Stimulated activated memory B cell treated with anti-CD40 and anti-IgM and Interleukin-4, amounts not matched to agents 10 μg/mL and 1 μg/mL and 100 μg/mL, for 72 hours (primary cell): ENCODE measurements around the gene CRB1.
"Not testable (repeated sequence)": the region's sequence is repeated elsewhere in the genome, so short reads cannot be mapped to it uniquely, and the experiment has no call there.

Experiments used
- ATAC-seq: fragments of 150-1000 bp; cut with Tn5 transposase; 2 replicates; pipeline ENCODE4 v1.10.0; 2021
- H3K27ac Mint-ChIP-seq: one replicate; pipeline ENCODE4 v1.8.0; 2022; ENCODE audit warnings: mild to moderate bottlenecking, mixed read lengths
- H3K27me3 Mint-ChIP-seq: one replicate; pipeline ENCODE4 v1.8.0; 2022; ENCODE audit warnings: mixed read lengths
- H3K36me3 Mint-ChIP-seq: one replicate; pipeline ENCODE4 v1.8.0; 2022; ENCODE audit warnings: mixed read lengths
- H3K4me1 Mint-ChIP-seq: one replicate; pipeline ENCODE4 v1.8.0; 2022; ENCODE audit warnings: mixed read lengths
- H3K4me3 Mint-ChIP-seq: one replicate; pipeline ENCODE4 v1.8.0; 2022; ENCODE audit warnings: mild to moderate bottlenecking, moderate library complexity, mixed read lengths
- H3K9me3 Mint-ChIP-seq: one replicate; pipeline ENCODE4 v1.8.0; 2022; ENCODE audit warnings: mixed read lengths

The CRB1 gene

DNA sequence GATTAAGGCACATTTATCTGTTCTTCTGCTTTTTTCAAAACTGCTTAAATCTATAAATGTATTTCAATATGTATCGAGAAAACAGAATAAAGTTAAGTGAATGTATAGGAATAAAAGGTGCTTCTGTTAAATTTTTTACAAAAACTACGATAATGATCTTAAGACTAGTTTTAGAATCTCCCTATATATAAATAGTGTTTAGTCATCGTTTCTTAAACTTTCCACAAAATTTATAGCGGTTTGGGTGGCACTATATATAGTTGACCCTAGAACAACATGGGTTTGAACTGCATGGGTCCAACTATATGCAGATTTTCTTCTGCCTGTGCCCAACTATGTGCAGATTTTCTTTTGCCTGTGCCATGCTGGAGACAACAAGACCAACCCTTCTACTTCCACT, 125.7 kb downstream of the CRB1 start:
- Mint-ChIP-seq H3K36me3 (no peaks in the 10 kb centered on the region), H3K9me3 (no peaks in the 10 kb centered on the region), H3K27ac (no peak overlapping the region), H3K27me3 (peaks cover 21% of the 10 kb centered on the region), H3K4me1 (no peaks in the 10 kb centered on the region), H3K4me3 (no peak overlapping the region)
- ATAC-seq = no peak

DNA sequence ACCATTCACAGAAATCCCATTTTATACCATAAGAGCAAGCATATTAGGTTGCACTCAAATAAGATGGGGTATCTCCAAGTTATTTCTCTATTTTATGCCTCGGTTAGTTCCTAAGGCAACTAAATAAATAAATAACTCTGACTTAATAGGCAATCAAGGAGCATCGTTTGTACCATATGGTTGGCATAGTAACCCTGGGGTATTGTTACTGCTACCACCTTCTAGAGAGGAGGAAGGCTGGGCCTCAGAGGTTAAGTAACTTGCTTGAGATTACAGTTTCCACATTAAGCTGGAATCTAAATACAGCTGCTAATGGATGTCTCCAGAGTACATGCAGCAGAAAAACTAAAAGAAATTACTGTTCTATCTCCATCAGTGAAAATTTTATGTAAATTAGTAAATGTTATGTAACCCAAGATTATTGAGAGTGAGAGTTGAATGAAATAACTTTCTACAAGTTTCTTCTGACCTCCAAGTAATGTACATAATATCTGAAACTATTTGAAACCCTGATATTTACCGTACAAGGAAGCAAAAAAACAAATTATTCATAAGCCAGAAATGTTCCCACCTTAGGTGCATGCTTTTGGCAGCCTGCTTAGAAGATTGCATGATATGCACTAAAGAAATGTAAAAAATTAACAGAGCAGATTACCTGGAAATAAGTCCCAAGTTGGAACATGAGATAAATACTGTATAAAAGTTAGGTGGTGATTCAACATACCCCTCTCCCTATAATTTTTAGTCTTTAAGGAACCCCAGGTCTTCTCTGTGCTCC, 127.0 kb downstream of the CRB1 start:
- ATAC-seq = no peak
- Mint-ChIP-seq H3K27me3 (peaks cover 12% of the 10 kb centered on the region), H3K27ac (no peak overlapping the region), H3K4me3 (no peak overlapping the region), H3K36me3 (no peaks in the 10 kb centered on the region), H3K4me1 (no peaks in the 10 kb centered on the region), H3K9me3 (no peaks in the 10 kb centered on the region)

DNA sequence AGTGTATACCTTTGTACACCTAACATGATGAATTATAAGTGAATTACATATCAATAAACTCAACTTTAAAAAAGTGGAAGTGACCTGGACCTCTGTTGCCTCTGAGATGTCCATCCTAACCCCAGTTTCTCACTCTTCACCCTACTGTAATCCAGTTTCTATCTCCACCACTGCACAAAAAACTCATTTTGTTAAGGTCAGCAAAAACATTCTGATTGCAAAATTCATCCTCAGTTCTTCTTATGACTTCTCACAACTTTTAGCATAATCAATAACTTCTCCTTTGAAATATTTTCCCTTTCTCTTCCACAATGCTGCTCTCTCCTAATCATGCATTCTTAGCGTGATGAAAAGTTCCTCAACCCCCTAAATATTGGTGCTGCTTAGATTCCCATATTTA, 129.8 kb downstream of the CRB1 start:
- Mint-ChIP-seq H3K4me1 (no peaks in the 10 kb centered on the region), H3K4me3 (no peak overlapping the region), H3K36me3 (no peaks in the 10 kb centered on the region), H3K27ac (no peak overlapping the region), H3K9me3 (peaks cover 3% of the 10 kb centered on the region), H3K27me3 (peaks cover 14% of the 10 kb centered on the region)
- no peak for ATAC-seq

DNA sequence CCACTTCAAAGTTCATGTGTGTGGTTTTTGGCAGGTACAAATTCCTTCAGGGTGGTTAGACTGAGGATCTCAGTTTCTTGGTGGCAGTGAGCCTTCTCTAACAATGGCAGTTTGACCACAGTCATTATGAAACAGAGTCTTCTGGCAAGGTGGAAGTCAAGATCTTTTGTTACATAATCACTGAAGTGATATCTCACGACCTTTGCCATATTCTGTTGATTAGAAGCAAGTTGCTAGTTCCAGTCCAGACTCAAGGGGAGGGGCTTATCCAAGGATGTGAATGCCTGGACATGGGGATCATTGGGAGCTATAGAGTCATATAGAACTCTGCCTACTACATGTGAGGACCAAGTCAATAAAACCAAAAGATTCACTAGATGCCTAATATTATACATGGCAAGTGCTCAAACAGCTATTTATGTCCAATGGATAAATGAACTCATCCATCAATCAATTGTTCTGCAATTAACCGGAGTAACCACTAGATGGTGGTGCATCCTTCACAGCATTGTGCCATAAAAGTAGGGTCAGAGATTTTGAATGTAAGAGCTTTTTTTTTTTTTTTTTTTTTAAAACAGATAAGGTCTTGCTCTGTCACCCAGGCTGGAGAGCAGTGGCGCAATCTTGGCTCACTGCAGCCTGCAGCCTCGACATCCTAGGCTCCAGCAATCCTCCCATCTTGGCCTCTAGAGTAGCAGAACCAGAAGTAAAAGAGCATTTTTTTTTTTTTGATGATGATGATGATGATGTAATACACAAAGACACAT, 131.9 kb downstream of the CRB1 start:
- Mint-ChIP-seq H3K27me3 (peaks cover 18% of the 10 kb centered on the region), H3K27ac (no peak overlapping the region), H3K9me3 (peaks cover 3% of the 10 kb centered on the region), H3K4me1 (no peaks in the 10 kb centered on the region), H3K4me3 (no peak overlapping the region), H3K36me3 (no peaks in the 10 kb centered on the region)
- ATAC-seq = no peak

- Mint-ChIP-seq H3K36me3 (no peaks in the 10 kb centered on the region), H3K27me3 (peaks cover 14% of the 10 kb centered on the region), H3K4me1 (no peaks in the 10 kb centered on the region), H3K27ac (no peak overlapping the region), H3K9me3 (peaks cover 3% of the 10 kb centered on the region), H3K4me3 (no peak overlapping the region)
- ATAC-seq = no peak
Measured at GRCh38 chr1:197400522-197400902, 132.5 kb downstream of the CRB1 start.

GRCh38 chr1:197402189-197402588, 134.1 kb downstream of the CRB1 start:
- peaks cover 9% of the 10 kb centered on the region for H3K27me3 Mint-ChIP-seq
- H3K9me3 Mint-ChIP-seq = peaks cover 3% of the 10 kb centered on the region
- no peaks in the 10 kb centered on the region for H3K36me3 Mint-ChIP-seq
- H3K4me3 Mint-ChIP-seq = no peak overlapping the region
- no peaks in the 10 kb centered on the region for H3K4me1 Mint-ChIP-seq
- no peak for ATAC-seq
- H3K27ac Mint-ChIP-seq = no peak overlapping the region

GRCh38 chr1:197404774-197405173, 136.7 kb downstream of the CRB1 start:
- not testable (repeated sequence) for H3K4me1 Mint-ChIP-seq, ATAC-seq, H3K4me3 Mint-ChIP-seq, H3K9me3 Mint-ChIP-seq, H3K36me3 Mint-ChIP-seq, H3K27ac Mint-ChIP-seq
- H3K27me3 Mint-ChIP-seq = peaks cover 17% of the 10 kb centered on the region

DNA sequence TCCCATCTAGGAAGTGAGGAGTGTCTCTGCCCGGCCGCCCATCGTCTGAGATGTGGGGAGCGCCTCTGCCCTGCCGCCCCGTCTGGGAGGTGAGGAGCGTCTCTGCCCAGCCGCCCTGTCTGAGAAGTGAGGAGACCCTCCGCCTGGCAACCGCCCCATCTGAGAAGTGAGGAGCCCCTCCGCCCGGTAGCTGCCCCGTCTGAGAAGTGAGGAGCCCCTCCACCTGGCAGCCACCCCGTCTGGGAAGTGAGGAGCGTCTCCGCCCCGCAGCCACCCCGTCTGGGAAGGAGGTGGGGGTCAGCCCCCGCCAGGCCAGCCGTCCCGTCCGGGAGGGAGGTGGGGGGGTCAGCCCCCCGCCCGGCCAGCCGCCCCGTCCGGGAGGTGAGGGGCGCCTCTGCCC, 137.6 kb downstream of the CRB1 start:
- H3K27ac Mint-ChIP-seq, H3K4me3 Mint-ChIP-seq, H3K4me1 Mint-ChIP-seq, ATAC-seq, H3K36me3 Mint-ChIP-seq, H3K9me3 Mint-ChIP-seq: not testable (repeated sequence)
- peaks cover 17% of the 10 kb centered on the region for H3K27me3 Mint-ChIP-seq

- ATAC-seq = no peak
- H3K9me3 Mint-ChIP-seq = no peaks in the 10 kb centered on the region
- no peaks in the 10 kb centered on the region for H3K36me3 Mint-ChIP-seq
- H3K4me3 Mint-ChIP-seq = no peak overlapping the region
- no peak overlapping the region for H3K27ac Mint-ChIP-seq
- no peaks in the 10 kb centered on the region for H3K4me1 Mint-ChIP-seq
- H3K27me3 Mint-ChIP-seq = peaks cover 13% of the 10 kb centered on the region
Measured at GRCh38 chr1:197413564-197413963, 145.5 kb downstream of the CRB1 start.

DNA sequence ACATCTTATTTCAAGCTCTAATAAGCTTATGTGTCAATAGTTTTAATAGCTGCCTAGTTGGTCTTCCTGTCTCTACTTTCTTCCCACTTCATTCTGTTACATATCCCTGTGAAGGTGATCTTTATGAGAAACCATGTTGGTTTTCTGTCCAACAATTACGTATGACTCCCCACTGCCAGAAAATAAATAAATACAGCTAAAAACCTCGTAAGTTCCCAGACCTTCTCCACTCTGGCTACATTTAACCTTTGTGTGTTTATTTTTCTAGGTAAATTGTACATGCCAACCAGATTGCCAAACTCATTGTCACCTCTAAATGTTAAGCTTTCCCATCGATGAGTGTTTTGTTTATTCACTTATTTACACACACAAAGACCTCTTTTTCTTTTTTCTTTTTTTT, 147.2 kb downstream of the CRB1 start:
- H3K4me1 Mint-ChIP-seq = no peaks in the 10 kb centered on the region
- peaks cover 13% of the 10 kb centered on the region for H3K27me3 Mint-ChIP-seq
- no peaks in the 10 kb centered on the region for H3K36me3 Mint-ChIP-seq
- H3K9me3 Mint-ChIP-seq = no peaks in the 10 kb centered on the region
- no peak overlapping the region for H3K27ac Mint-ChIP-seq
- no peak for ATAC-seq
- H3K4me3 Mint-ChIP-seq = no peak overlapping the region

DNA sequence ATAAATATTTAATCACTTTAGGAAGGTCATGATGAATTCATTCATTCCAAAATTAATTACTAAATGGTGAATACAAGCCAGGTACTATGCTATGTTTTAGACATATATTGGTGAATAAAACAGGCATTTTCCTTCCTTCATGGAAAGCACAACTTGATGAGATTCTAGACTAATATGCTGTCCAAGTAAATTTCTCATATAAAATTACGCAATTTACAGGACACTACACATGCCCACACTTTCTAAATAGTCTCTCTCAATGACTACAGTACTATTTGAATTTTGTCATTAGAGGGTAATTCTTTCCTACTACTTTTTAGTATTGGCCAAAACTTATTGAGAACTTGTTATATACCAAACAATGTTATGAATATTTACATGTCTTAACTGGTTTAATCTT, 150.6 kb downstream of the CRB1 start:
- H3K4me1 Mint-ChIP-seq = no peaks in the 10 kb centered on the region
- ATAC-seq = no peak
- H3K4me3 Mint-ChIP-seq = no peak overlapping the region
- H3K27ac Mint-ChIP-seq = no peak overlapping the region
- H3K9me3 Mint-ChIP-seq = no peaks in the 10 kb centered on the region
- no peaks in the 10 kb centered on the region for H3K36me3 Mint-ChIP-seq
- peaks cover 13% of the 10 kb centered on the region for H3K27me3 Mint-ChIP-seq

DNA sequence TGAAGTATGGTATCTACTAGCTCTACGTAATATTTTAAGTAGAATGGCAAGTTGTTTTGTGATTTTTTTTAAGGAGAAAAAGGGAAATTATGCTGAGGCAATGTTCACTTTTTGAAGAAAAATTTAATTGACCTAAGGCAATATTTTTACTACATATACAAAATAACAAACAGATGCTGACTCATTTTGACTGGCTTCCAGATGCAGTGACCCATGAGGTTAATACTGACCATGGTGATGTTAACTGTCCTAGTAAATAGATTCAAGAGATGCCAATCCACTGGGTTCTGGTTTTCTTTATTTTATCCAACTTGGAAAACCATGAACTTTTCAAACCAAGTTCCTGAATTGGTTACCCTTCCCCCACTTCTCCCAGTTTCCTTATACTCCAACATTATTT, 154.9 kb downstream of the CRB1 start:
- H3K4me1 Mint-ChIP-seq = no peaks in the 10 kb centered on the region

DNA sequence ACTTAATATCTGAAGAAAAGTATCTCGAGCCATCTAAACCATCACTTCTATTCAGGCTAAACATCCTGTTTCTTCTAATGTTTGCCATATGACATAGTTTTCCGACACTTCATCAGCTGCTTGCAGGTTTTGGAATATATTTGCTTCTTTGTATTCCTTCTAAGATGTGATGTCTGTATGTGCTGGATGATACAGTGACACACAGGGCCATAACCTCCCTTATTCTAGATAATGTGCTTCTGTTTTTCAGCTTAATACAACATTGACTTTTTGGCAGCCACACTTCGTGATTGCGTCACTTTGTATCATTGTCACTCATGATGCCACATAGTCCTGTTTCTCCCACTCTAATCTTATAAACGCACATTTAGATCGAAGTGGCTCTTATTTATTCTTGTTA, 156.3 kb downstream of the CRB1 start:
- ATAC-seq = no peak
- no peak overlapping the region for H3K27ac Mint-ChIP-seq
- no peak overlapping the region for H3K4me3 Mint-ChIP-seq
- no peaks in the 10 kb centered on the region for H3K27me3 Mint-ChIP-seq
- H3K36me3 Mint-ChIP-seq = no peaks in the 10 kb centered on the region
- no peaks in the 10 kb centered on the region for H3K4me1 Mint-ChIP-seq
- H3K9me3 Mint-ChIP-seq = no peaks in the 10 kb centered on the region

More for the DNA sequence above, 154.9 kb downstream of the CRB1 start:
- no peak overlapping the region for H3K27ac Mint-ChIP-seq
- H3K27me3 Mint-ChIP-seq = no peaks in the 10 kb centered on the region
- no peaks in the 10 kb centered on the region for H3K36me3 Mint-ChIP-seq
- no peak for ATAC-seq
- H3K4me3 Mint-ChIP-seq = no peak overlapping the region
- no peaks in the 10 kb centered on the region for H3K9me3 Mint-ChIP-seq

GRCh38 chr1:197429372-197429771, 161.3 kb downstream of the CRB1 start:
- H3K9me3 Mint-ChIP-seq = no peaks in the 10 kb centered on the region
- peaks cover 11% of the 10 kb centered on the region for H3K27me3 Mint-ChIP-seq
- no peak overlapping the region for H3K4me3 Mint-ChIP-seq
- H3K36me3 Mint-ChIP-seq = no peaks in the 10 kb centered on the region
- H3K4me1 Mint-ChIP-seq = no peaks in the 10 kb centered on the region
- H3K27ac Mint-ChIP-seq = no peak overlapping the region
- ATAC-seq = no peak

- Mint-ChIP-seq H3K4me3 (no peak overlapping the region), H3K27me3 (peaks cover 11% of the 10 kb centered on the region), H3K27ac (no peak overlapping the region), H3K9me3 (no peaks in the 10 kb centered on the region), H3K4me1 (no peaks in the 10 kb centered on the region), H3K36me3 (no peaks in the 10 kb centered on the region)
- ATAC-seq = peak; percentile 39
Measured at GRCh38 chr1:197435224-197435623, 167.2 kb downstream of the CRB1 start.

DNA sequence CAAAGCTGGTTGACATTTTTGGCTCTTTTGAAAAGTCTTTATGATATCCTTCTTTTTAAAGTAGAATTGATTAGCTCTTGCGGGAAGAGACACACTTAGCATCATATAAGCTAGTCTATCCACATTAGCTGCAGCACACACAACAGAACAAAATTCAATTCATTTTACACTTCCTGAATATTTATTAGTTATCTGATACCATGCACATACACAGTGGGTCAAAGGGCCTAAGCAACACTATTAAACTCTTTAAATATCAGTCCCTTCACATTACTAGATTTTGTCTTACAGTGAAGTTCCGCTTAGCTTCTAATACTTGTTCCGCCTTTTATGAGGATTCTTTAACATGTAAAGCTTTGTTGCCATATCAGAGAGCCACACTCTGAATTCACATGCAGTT, 169.5 kb downstream of the CRB1 start:
- Mint-ChIP-seq H3K4me1 (no peaks in the 10 kb centered on the region), H3K27me3 (peaks cover 23% of the 10 kb centered on the region), H3K9me3 (no peaks in the 10 kb centered on the region), H3K27ac (no peak overlapping the region), H3K36me3 (no peaks in the 10 kb centered on the region), H3K4me3 (no peak overlapping the region)
- ATAC-seq = no peak
